GM04503 (cell line): ENCODE data around the gene SREBF1.

Source experiments
- DNase-seq: peaks from one replicate; pipeline ENCODE4 v3.0.0-alpha.2; 2012; ENCODE audit warnings: low read depth

The SREBF1 gene

GRCh38 chr17:17841601-17842025 is 4.8 kb upstream of the SREBF1 start:
- DNase-seq = no peak

- no peak for DNase-seq
Measured at GRCh38 chr17:17840751-17841591, 4.2 kb upstream of the SREBF1 start.

GRCh38 chr17:17839791-17840707 is 3.3 kb upstream of the SREBF1 start:
- DNase-seq = peak; percentile 75

GRCh38 chr17:17837966-17838962 is 1.5 kb upstream of the SREBF1 start:
- DNase-seq = no peak

GRCh38 chr17:17837380-17837821 is 615 bp upstream of the SREBF1 start:
- DNase-seq = peak; percentile 78

- DNase-seq = no peak
Measured at GRCh38 chr17:17836250-17836817, 452 bp downstream of the SREBF1 start.

- no peak for DNase-seq
Measured at GRCh38 chr17:17835415-17836249, 1.2 kb downstream of the SREBF1 start.

GRCh38 chr17:17834974-17835373 is 1.8 kb downstream of the SREBF1 start:
- DNase-seq = no peak

- no peak for DNase-seq
Measured at GRCh38 chr17:17833658-17834357, 3.0 kb downstream of the SREBF1 start.

- DNase-seq = no peak
Measured at GRCh38 chr17:17832032-17832363, 4.8 kb downstream of the SREBF1 start.

GRCh38 chr17:17831208-17832031 is 5.4 kb downstream of the SREBF1 start:
- DNase-seq = no peak

GRCh38 chr17:17830740-17831207 is 6.0 kb downstream of the SREBF1 start:
- DNase-seq = no peak

GRCh38 chr17:17830269-17830567 is 6.6 kb downstream of the SREBF1 start:
- no peak for DNase-seq

GRCh38 chr17:17827826-17828621 is 8.8 kb downstream of the SREBF1 start:
- DNase-seq = no peak

- DNase-seq = no peak
Measured at GRCh38 chr17:17826942-17827785, 9.6 kb downstream of the SREBF1 start.

- DNase-seq = no peak
Measured at GRCh38 chr17:17826342-17826713, 10.5 kb downstream of the SREBF1 start.
